Gastrocnemius medialis (tissue), 4 donors: ENCODE results near the gene KRTAP5-2. TPM values are rescaled to one million over a fixed set of nuclear protein-coding genes. Genes with fewer than 3 reads are reported as not detected.
"Not testable (repeated sequence)": the region's sequence is repeated elsewhere in the genome, so short reads cannot be mapped to it uniquely, and the experiment has no call there.

Source experiments
- ATAC-seq, 2 donors: fragments of 150-250 bp; one replicate each; pipeline ENCODE4 v1.9.1; 2016
- DNase-seq, 2 donors: peaks; one replicate each; pipeline ENCODE4 v3.0.0-alpha.2; 2019
- H3K27ac ChIP-seq, 4 donors: fragments of 200-600 bp; sonication (generic); 1 replicate in 1 of 4; 2 replicates in 3 of 4; pipeline ENCODE4 v1.5.1; 2016 to 2018; ENCODE audit warnings: mild to moderate bottlenecking in 2 of 4, moderate library complexity in 1 of 4
- H3K27me3 ChIP-seq, 3 donors: fragments of 200-600 bp; sonication (generic) in 2 of 3; 1 replicate in 1 of 3; 2 replicates in 2 of 3; pipeline versions ENCODE4 v1.5.1 to v1.6.0; 2016 to 2019; ENCODE audit warnings: mild to moderate bottlenecking in 1 of 3, moderate library complexity in 1 of 3
- H3K36me3 ChIP-seq, 2 donors: fragments of 200-600 bp; sonication (generic) in 1 of 2; one replicate each; pipeline ENCODE4 v1.5.1; 2017 to 2018
- H3K4me1 ChIP-seq, 2 donors: fragments of 200-600 bp; sonication (generic) in 1 of 2; one replicate each; pipeline ENCODE4 v1.5.1; 2016 to 2017; ENCODE audit warnings: mild to moderate bottlenecking in 2 of 2
- H3K4me3 ChIP-seq, 4 donors: fragments of 200-600 bp; sonication (generic) in 3 of 4; 1 replicate in 1 of 4; 2 replicates in 3 of 4; pipeline ENCODE4 v1.5.1; 2016 to 2019; ENCODE audit warnings: mild to moderate bottlenecking in 2 of 4
- H3K9me3 ChIP-seq, 3 donors: fragments of 200-600 bp; sonication (generic) in 2 of 3; 1 replicate in 1 of 3; 2 replicates in 2 of 3; pipeline ENCODE4 v1.5.1; 2016 to 2019
- CTCF ChIP-seq, 5 experiments: fragments of 450-650 bp in 3 of 5; fragments of 200-600 bp in 2 of 5; sonication (generic) in 2 of 5; IDR thresholded peaks in 4 of 5; conservative IDR thresholded peaks in 1 of 5; 1 replicate in 4 of 5; 2 replicates in 1 of 5; pipeline ENCODE4 v1.5.1; 2016 to 2019; ENCODE audit warnings: antibody characterized with exemption in 5 of 5, mild to moderate bottlenecking in 3 of 5, moderate library complexity in 3 of 5
- POLR2A ChIP-seq, 2 donors: fragments of 450-650 bp; IDR thresholded peaks; one replicate each; pipeline ENCODE4 v1.6.1; 2017; ENCODE audit warnings: antibody characterized with exemption in 2 of 2, mild to moderate bottlenecking in 2 of 2, moderate library complexity in 2 of 2
- in situ Hi-C, 4 donors: fragments of 200-750 bp; cut with MboI; loops; one replicate each; pipeline versions ENCODE4 v1.15.0 to v1.8.0; 2017; ENCODE audit warnings: low sequenced_read_pairs in 4 of 4
- intact Hi-C: fragments of 100-400 bp; cut with DNase I; formaldehyde crosslinking; loops from one replicate; pipeline ENCODE4 v1.15.1; 2023; ENCODE audit warnings: low total_unique reads
- total RNA-seq, 4 donors: library from RNA; depleted of rRNA; stranded (reverse); fragments of >200 nt; gene quantifications; one replicate each; pipeline versions ENCODE4 v1.1.0 to v1.2.3, GENCODE V29; 2016

The KRTAP5-2 gene
- total RNA-seq: not detected

- peaks cover 0 to 6% (median 0%) of the 10 kb centered on the region in 3 donors for H3K27me3 ChIP-seq
- in situ Hi-C loops (no loop called here), intact Hi-C loops (no loop called here)
- H3K4me1 ChIP-seq: no peaks in the 10 kb centered on the region
- no peaks in the 10 kb centered on the region for H3K9me3 ChIP-seq
- ATAC-seq: no peak
- no peak within 1 kb of the TSS for H3K4me3 ChIP-seq
- no peak for DNase-seq
- no peak within 1 kb of the TSS for H3K27ac ChIP-seq
- no peaks in the 10 kb centered on the region for H3K36me3 ChIP-seq
- no peak for TF ChIP-seq CTCF (IDR thresholded peaks at IDR 0.05 in 4 of 5, conservative IDR thresholded peaks at IDR 0.05 in 1 of 5)
- no peak for TF ChIP-seq POLR2A (IDR thresholded peaks at IDR 0.05)
Measured at GRCh38 chr11:1597994-1598380, at the start of gene KRTAP5-2. Gene KRTAP5-2, minus strand, starts transcription at chr11:1598294. Its CDS starts 44 bp downstream, at chr11:1598250.

- intact Hi-C loops, H3K27ac ChIP-seq: not testable (repeated sequence)
Measured at GRCh38 chr11:1646540-1646939, 48.4 kb upstream of the KRTAP5-2 start.

GRCh38 chr11:1645357-1645821, 47.3 kb upstream of the KRTAP5-2 start:
- Histone ChIP-seq H3K4me3 (no peak overlapping the region), H3K36me3 (no peaks in the 10 kb centered on the region), H3K27me3 (peaks cover 0 to 3% (median 0%) of the 10 kb centered on the region in 3 donors), H3K4me1 (no peaks in the 10 kb centered on the region), H3K9me3 (no peaks in the 10 kb centered on the region), H3K27ac (no peak overlapping the region)
- intact Hi-C loops: no loop called here
- DNase-seq: no peak
- TF ChIP-seq CTCF (IDR thresholded peaks at IDR 0.05 in 4 of 5, conservative IDR thresholded peaks at IDR 0.05 in 1 of 5) (no peak), POLR2A (IDR thresholded peaks at IDR 0.05) (no peak)
- no peak for ATAC-seq
- in situ Hi-C loops: no loop called here

More at GRCh38 chr11:1646540-1646939, 48.4 kb upstream of the KRTAP5-2 start:
- H3K9me3 ChIP-seq, H3K4me1 ChIP-seq, H3K36me3 ChIP-seq, in situ Hi-C loops, ATAC-seq, H3K27me3 ChIP-seq, H3K4me3 ChIP-seq, DNase-seq: not testable (repeated sequence)

GRCh38 chr11:1644601-1645356, 46.7 kb upstream of the KRTAP5-2 start:
- Histone ChIP-seq H3K9me3 (no peaks in the 10 kb centered on the region), H3K36me3 (no peaks in the 10 kb centered on the region), H3K4me1 (no peaks in the 10 kb centered on the region), H3K27me3 (peaks cover 0 to 8% (median 0%) of the 10 kb centered on the region in 3 donors), H3K27ac (no peak overlapping the region), H3K4me3 (no peak overlapping the region)
- ATAC-seq: no peak
- in situ Hi-C loops (no loop called here), intact Hi-C loops (no loop called here)
- DNase-seq: no peak
- TF ChIP-seq CTCF (IDR thresholded peaks at IDR 0.05 in 4 of 5, conservative IDR thresholded peaks at IDR 0.05 in 1 of 5) (no peak), POLR2A (IDR thresholded peaks at IDR 0.05) (no peak)

GRCh38 chr11:1643146-1643690, 45.1 kb upstream of the KRTAP5-2 start:
- in situ Hi-C loops: no loop called here

More at GRCh38 chr11:1643146-1643690, 45.1 kb upstream of the KRTAP5-2 start:
- Histone ChIP-seq H3K4me1 (no peaks in the 10 kb centered on the region), H3K9me3 (no peaks in the 10 kb centered on the region), H3K27me3 (peaks cover 0 to 12% (median 8%) of the 10 kb centered on the region in 3 donors), H3K27ac (no peak overlapping the region), H3K36me3 (no peaks in the 10 kb centered on the region), H3K4me3 (no peak overlapping the region)
- no peak for ATAC-seq
- no peak for DNase-seq
- no peak for TF ChIP-seq POLR2A (IDR thresholded peaks at IDR 0.05)
- intact Hi-C loops: no loop called here
